Adrenal gland (tissue), 5 donors: ENCODE results near the gene NPFF.

Source experiments
- CTCF ChIP-seq, 6 experiments: fragments of 450-650 bp in 4 of 6; fragments of 200-600 bp in 2 of 6; sonication (generic) in 1 of 6; IDR thresholded peaks; 1 replicate in 5 of 6; 2 replicates in 1 of 6; pipeline versions ENCODE4 v1.5.1 to v1.8.0; 2016 to 2021; ENCODE audit warnings: antibody characterized with exemption in 6 of 6, mild to moderate bottlenecking in 2 of 6, moderate library complexity in 1 of 6
- POLR2A ChIP-seq, 2 donors: fragments of 450-650 bp; IDR thresholded peaks; one replicate each; pipeline ENCODE4 v1.6.1; 2017; ENCODE audit warnings: antibody characterized with exemption in 2 of 2, mild to moderate bottlenecking in 2 of 2, moderate library complexity in 1 of 2
- donor health status: DM: no; HTN: no; CAD: no.

GRCh38 chr12:53551889-53552291, 44.6 kb upstream of the NPFF start:
- TF ChIP-seq CTCF (IDR thresholded peaks at IDR 0.05) (no peak), POLR2A (IDR thresholded peaks at IDR 0.05) (no peak)
